GM12878 (cell line): Measurements from ENCODE around the gene LSM7. TPM values are rescaled to one million over a fixed set of nuclear protein-coding genes. Genes with fewer than 3 reads are reported as not detected.

Experiments
- ATAC-seq: fragments of 200-7000 bp; cut with Tn5 transposase; 3 replicates; pipeline ENCODE4 v1.9.1; 2020; ENCODE audit warnings: mild to moderate bottlenecking, moderate library complexity
- BruUV-seq: library from RNA; stranded (reverse); fragments of 400-500 nt; replicated peaks from 2 replicates; lab custom pipeline; 2021; lab: Mats Ljungman, UMichigan
- CTCF ChIA-PET: fragments of 300-600 bp; sonication (Branson Sonifier 250); formaldehyde crosslinking; extraction: SDS; loops from one replicate; lab custom pipeline; 2021; ENCODE audit warnings: inconsistent platforms; lab: Yijun Ruan, JAX
- POLR2A ChIA-PET: fragments of 350-600 bp; formaldehyde crosslinking; extraction: SDS; loops from one replicate; lab custom pipeline; 2021; ENCODE audit warnings: inconsistent platforms; lab: Charles Lee
- RAD21 ChIA-PET: fragments of 300-600 bp; sonication (Branson Sonifier 250); formaldehyde crosslinking; loops from one replicate; lab custom pipeline; 2023; ENCODE audit warnings: antibody characterized with exemption; ENCODE audit not compliant: unreplicated experiment; lab: Charles Lee
- SMC1A ChIA-PET: fragments of 300-600 bp; sonication (Branson Sonifier 250); formaldehyde crosslinking; loops from one replicate; lab custom pipeline; 2023; ENCODE audit not compliant: unreplicated experiment, uncharacterized antibody; lab: Charles Lee
- DNase-seq: peaks from one replicate; pipeline ENCODE4 v3.0.0-alpha.2; 2011; ENCODE audit warnings: low read depth, low spot score
- FAIRE-seq: peaks from 3 replicates; lab custom pipeline; 2011; peaks lifted over from hg19 to GRCh38; lab: Jason Lieb, UNC
- H2AFZ ChIP-seq: 2 replicates; pipeline ENCODE4 v1.6.0; 2011; ENCODE audit warnings: low read depth, low read length, control low read depth; ENCODE audit not compliant: control insufficient read depth
- H3K27ac ChIP-seq: 2 replicates; pipeline ENCODE4 v1.5.1; 2011; ENCODE audit warnings: control low read depth; ENCODE audit not compliant: control insufficient read depth, insufficient read depth
- H3K27me3 ChIP-seq, 2 experiments: replicated peaks in 1 of 2; 2 replicates each; pipeline versions ENCODE4 v1.6.0 to v1.6.1; 2011; ENCODE audit warnings: low read length in 1 of 2; ENCODE audit not compliant: control insufficient read depth in 2 of 2, insufficient read depth in 2 of 2
- H3K36me3 ChIP-seq, 2 experiments: 2 replicates each; pipeline ENCODE4 v1.5.1; 2011; ENCODE audit warnings: low read length in 1 of 2; ENCODE audit not compliant: control insufficient read depth in 2 of 2, insufficient read depth in 2 of 2
- H3K4me1 ChIP-seq: 2 replicates; pipeline ENCODE4 v1.6.1; 2011; ENCODE audit warnings: mild to moderate bottlenecking, low read length, moderate library complexity, mixed read lengths; ENCODE audit not compliant: control insufficient read depth, insufficient read depth
- H3K4me2 ChIP-seq: 2 replicates; pipeline ENCODE4 v1.6.0; 2011; ENCODE audit warnings: control low read depth; ENCODE audit not compliant: control insufficient read depth, insufficient read depth
- H3K4me3 ChIP-seq: fragments of 200-600 bp; sonication (generic); 2 replicates; pipeline ENCODE4 v1.5.1; 2016
- H3K79me2 ChIP-seq: 2 replicates; pipeline ENCODE4 v1.6.0; 2011; ENCODE audit warnings: low read length; ENCODE audit not compliant: control insufficient read depth, insufficient read depth
- H3K9ac ChIP-seq: 2 replicates; pipeline ENCODE4 v1.8.0; 2011; ENCODE audit warnings: low read length, control low read depth, mixed read lengths; ENCODE audit not compliant: control insufficient read depth, insufficient read depth
- H3K9me3 ChIP-seq: replicated peaks from 3 replicates; pipeline ENCODE4 v1.5.1; 2011; ENCODE audit warnings: mild to moderate bottlenecking, low read length; ENCODE audit not compliant: control insufficient read depth, insufficient read depth
- H4K20me1 ChIP-seq: 2 replicates; pipeline ENCODE4 v1.6.0; 2011; ENCODE audit not compliant: control insufficient read depth, insufficient read depth
- BCL11A ChIP-seq: IDR thresholded peaks from 2 replicates; pipeline ENCODE4 v1.6.1; 2011; ENCODE audit warnings: low read depth, low read length
- CBX3 ChIP-seq: fragments of 200-600 bp; sonication (generic); IDR thresholded peaks from 2 replicates; pipeline ENCODE4 v1.6.1; 2016; ENCODE audit warnings: low read depth, borderline replicate concordance
- CHD1 ChIP-seq: IDR thresholded peaks from 2 replicates; pipeline ENCODE4 v1.6.1; 2012; ENCODE audit warnings: low read depth, low read length, improper control_type of control experiment
- CREM ChIP-seq: IDR thresholded peaks from 2 replicates; pipeline ENCODE4 v1.6.1; 2014; ENCODE audit warnings: antibody characterized with exemption, low read depth
- FOXM1 ChIP-seq: IDR thresholded peaks from 2 replicates; pipeline ENCODE4 v1.6.1; 2012; ENCODE audit warnings: low read depth, mild to moderate bottlenecking, inconsistent platforms, low read length, moderate library complexity
- HDGF ChIP-seq: fragments of 450-650 bp; IDR thresholded peaks from 2 replicates; pipeline ENCODE4 v1.6.1; 2016; ENCODE audit warnings: antibody characterized with exemption
- KAT2A ChIP-seq: conservative IDR thresholded peaks from 2 replicates; pipeline ENCODE4 v1.6.1; 2011; ENCODE audit warnings: low read depth, low read length; ENCODE audit not compliant: control insufficient read depth
- MTA3 ChIP-seq: IDR thresholded peaks from 2 replicates; pipeline ENCODE4 v1.6.1; 2012; ENCODE audit warnings: low read length, inconsistent platforms, borderline replicate concordance
- POLR2A ChIP-seq: IDR thresholded peaks from 2 replicates; pipeline ENCODE4 v1.6.1; 2011; ENCODE audit warnings: low read depth, mild to moderate bottlenecking, low read length
- RB1 ChIP-seq: fragments of 450-650 bp; formaldehyde crosslinking; IDR thresholded peaks from 2 replicates; pipeline ENCODE4 v1.6.1; 2017; ENCODE audit warnings: mild to moderate bottlenecking, borderline replicate concordance
- SKIL ChIP-seq: fragments of 450-650 bp; IDR thresholded peaks from 2 replicates; pipeline ENCODE4 v1.6.1; 2017; ENCODE audit warnings: mild to moderate bottlenecking, low read depth, inconsistent platforms; ENCODE audit not compliant: poor library complexity, severe bottlenecking
- TAF1 ChIP-seq: IDR thresholded peaks from 2 replicates; pipeline ENCODE4 v1.6.1; 2011; ENCODE audit warnings: mild to moderate bottlenecking, low read depth, low read length, borderline replicate concordance
- TCF7 ChIP-seq: IDR thresholded peaks from 2 replicates; pipeline ENCODE4 v1.6.1; 2014; ENCODE audit warnings: antibody characterized with exemption, borderline replicate concordance
- WGBS: methylation state at CpG from one replicate; pipeline ENCODE4 v1.1.6; 2016; ENCODE audit warnings: low lambda C conversion rate; ENCODE audit not compliant: insufficient replicate concordance, insufficient coverage; ENCODE audit errors: missing lambda C conversion rate; 5-methylcytosine and 5-hydroxymethylcytosine counted together
- in situ Hi-C: fragments of 300-500 bp; cut with MboI; formaldehyde crosslinking; loops from 9 replicates; pipeline ENCODE4 v1.14.3; 2018; ENCODE audit warnings: mixed read lengths
- intact Hi-C: fragments of 100-400 bp; cut with micrococcal nuclease; formaldehyde crosslinking; loops from one replicate; pipeline ENCODE4 v1.14.2; 2022; ENCODE audit not compliant: unreplicated experiment
- polyA plus RNA-seq, 11 experiments: library from polyadenylated mRNA; depleted of rRNA in 4 of 11; unstranded in 6 of 11; stranded (reverse) in 5 of 11; fragments of >200 nt; fragmentation: Nextera tagmentation in 4 of 11; fragmentation: Illumina TruSeq in 1 of 11; extraction: Ambion mirVana in 4 of 11; extraction: Trizol in 1 of 11; gene quantifications; 1 replicate in 1 of 11; 2 replicates in 10 of 11; pipeline versions ENCODE4 v1.2.1 to v1.2.3, GENCODE V29; 2011 to 2016; ENCODE audit warnings: inconsistent platforms in 2 of 11, missing spikeins in 2 of 11, low read depth in 1 of 11
- total RNA-seq, 4 experiments: library from RNA; depleted of rRNA in 3 of 4; stranded (reverse); fragments of >200 nt in 3 of 4; fragmentation: Illumina TruSeq in 1 of 4; extraction: Trizol in 1 of 4; gene quantifications; 2 replicates each; pipeline versions ENCODE4 v1.2.1 to v1.2.3, GENCODE V29; 2013 to 2021
- TF ChIP-seq, protein P1 (sequence below): fragments of 450-650 bp; IDR thresholded peaks from 2 replicates; pipeline ENCODE4 v1.6.1; 2016; ENCODE audit warnings: mild to moderate bottlenecking, moderate library complexity, borderline replicate concordance
- TF ChIP-seq, protein P2 (sequence below): fragments of 150-350 bp; IDR thresholded peaks from 2 replicates; pipeline ENCODE4 v1.6.1; 2016; ENCODE audit warnings: low read depth, low read length

Gene LSM7
- total and polyA plus RNA-seq, 10 of the 15 experiments (the other 5 are each of a cell fraction or from before 2014, with no cell fraction given), result 24.4 to 424 (median 217) TPM

- H2AFZ ChIP-seq, result no peak overlapping the region
- ChIA-PET RAD21 (interaction anchor here (1.7 kb wide), 1 partner anchor 70 kb away, joined by 7 read pairs; no protein-coding TSS in a partner anchor), CTCF (interaction anchor here (0.7 kb wide), 1 partner anchor 8 kb away, joined by 3 read pairs; no protein-coding TSS in a partner anchor), SMC1A (no interaction called here), POLR2A (interaction anchor here (0.6 kb wide), 1 partner anchor 50 kb away, joined by 3 read pairs; no protein-coding TSS in a partner anchor)
- no peak overlapping the region for H3K4me3 ChIP-seq
- H3K4me1 ChIP-seq, result peaks cover 25% of the 10 kb centered on the region
- H3K9me3 ChIP-seq, result no peaks in the 10 kb centered on the region
- H4K20me1 ChIP-seq, result 0 out of 2 replicates have a peak, but pooled peaks cover 3% of the 10 kb centered on the region
- DNase-seq, result no peak
- peaks cover 0 to 6% of the 10 kb centered on the region in 2 experiments; a peak in 2 of 4 replicates for H3K36me3 ChIP-seq
- no peak for FAIRE-seq
- H3K79me2 ChIP-seq, result peaks cover 19% of the 10 kb centered on the region
- H3K4me2 ChIP-seq, result no peak overlapping the region
- WGBS, result 94% methylated on average over 34 of the region's 39 CpGs
- no peaks in the 10 kb centered on the region for H3K27me3 ChIP-seq
- no TSS peak for BruUV-seq
- no peak overlapping the region for H3K27ac ChIP-seq
- ATAC-seq, result no peak
- intact Hi-C loops (no loop called here), in situ Hi-C loops (no loop called here)
- no peak overlapping the region for H3K9ac ChIP-seq
- TF ChIP-seq CHD1 (no peak), SKIL (no peak), POLR2A (no peak), RB1 (no peak), FOXM1 (no peak), BCL11A (no peak), MTA3 (no peak), CBX3 (no peak), HDGF (no peak), KAT2A (no peak), TCF7 (no peak), TAF1 (no peak), CREM (no peak)
- TF ChIP-seq, protein P1, sequence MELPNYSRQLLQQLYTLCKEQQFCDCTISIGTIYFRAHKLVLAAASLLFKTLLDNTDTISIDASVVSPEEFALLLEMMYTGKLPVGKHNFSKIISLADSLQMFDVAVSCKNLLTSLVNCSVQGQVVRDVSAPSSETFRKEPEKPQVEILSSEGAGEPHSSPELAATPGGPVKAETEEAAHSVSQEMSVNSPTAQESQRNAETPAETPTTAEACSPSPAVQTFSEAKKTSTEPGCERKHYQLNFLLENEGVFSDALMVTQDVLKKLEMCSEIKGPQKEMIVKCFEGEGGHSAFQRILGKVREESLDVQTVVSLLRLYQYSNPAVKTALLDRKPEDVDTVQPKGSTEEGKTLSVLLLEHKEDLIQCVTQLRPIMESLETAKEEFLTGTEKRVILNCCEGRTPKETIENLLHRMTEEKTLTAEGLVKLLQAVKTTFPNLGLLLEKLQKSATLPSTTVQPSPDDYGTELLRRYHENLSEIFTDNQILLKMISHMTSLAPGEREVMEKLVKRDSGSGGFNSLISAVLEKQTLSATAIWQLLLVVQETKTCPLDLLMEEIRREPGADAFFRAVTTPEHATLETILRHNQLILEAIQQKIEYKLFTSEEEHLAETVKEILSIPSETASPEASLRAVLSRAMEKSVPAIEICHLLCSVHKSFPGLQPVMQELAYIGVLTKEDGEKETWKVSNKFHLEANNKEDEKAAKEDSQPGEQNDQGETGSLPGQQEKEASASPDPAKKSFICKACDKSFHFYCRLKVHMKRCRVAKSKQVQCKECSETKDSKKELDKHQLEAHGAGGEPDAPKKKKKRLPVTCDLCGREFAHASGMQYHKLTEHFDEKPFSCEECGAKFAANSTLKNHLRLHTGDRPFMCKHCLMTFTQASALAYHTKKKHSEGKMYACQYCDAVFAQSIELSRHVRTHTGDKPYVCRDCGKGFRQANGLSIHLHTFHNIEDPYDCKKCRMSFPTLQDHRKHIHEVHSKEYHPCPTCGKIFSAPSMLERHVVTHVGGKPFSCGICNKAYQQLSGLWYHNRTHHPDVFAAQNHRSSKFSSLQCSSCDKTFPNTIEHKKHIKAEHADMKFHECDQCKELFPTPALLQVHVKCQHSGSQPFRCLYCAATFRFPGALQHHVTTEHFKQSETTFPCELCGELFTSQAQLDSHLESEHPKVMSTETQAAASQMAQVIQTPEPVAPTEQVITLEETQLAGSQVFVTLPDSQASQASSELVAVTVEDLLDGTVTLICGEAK, result no peak
- TF ChIP-seq, protein P2, sequence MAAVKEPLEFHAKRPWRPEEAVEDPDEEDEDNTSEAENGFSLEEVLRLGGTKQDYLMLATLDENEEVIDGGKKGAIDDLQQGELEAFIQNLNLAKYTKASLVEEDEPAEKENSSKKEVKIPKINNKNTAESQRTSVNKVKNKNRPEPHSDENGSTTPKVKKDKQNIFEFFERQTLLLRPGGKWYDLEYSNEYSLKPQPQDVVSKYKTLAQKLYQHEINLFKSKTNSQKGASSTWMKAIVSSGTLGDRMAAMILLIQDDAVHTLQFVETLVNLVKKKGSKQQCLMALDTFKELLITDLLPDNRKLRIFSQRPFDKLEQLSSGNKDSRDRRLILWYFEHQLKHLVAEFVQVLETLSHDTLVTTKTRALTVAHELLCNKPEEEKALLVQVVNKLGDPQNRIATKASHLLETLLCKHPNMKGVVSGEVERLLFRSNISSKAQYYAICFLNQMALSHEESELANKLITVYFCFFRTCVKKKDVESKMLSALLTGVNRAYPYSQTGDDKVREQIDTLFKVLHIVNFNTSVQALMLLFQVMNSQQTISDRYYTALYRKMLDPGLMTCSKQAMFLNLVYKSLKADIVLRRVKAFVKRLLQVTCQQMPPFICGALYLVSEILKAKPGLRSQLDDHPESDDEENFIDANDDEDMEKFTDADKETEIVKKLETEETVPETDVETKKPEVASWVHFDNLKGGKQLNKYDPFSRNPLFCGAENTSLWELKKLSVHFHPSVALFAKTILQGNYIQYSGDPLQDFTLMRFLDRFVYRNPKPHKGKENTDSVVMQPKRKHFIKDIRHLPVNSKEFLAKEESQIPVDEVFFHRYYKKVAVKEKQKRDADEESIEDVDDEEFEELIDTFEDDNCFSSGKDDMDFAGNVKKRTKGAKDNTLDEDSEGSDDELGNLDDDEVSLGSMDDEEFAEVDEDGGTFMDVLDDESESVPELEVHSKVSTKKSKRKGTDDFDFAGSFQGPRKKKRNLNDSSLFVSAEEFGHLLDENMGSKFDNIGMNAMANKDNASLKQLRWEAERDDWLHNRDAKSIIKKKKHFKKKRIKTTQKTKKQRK, result no peak
These were observed 6.7 kb downstream of the LSM7 start for GRCh38 chr19:2321565-2322283.
